Fibroblast of mammary gland (primary cell): ENCODE results near the gene TAS2R39.

Source experiments
- DNase-seq: peaks from one replicate; pipeline ENCODE4 v3.0.0-alpha.2; 2010; ENCODE audit warnings: low read depth
- H3K4me3 ChIP-seq: 2 replicates; pipeline ENCODE4 v1.5.1; 2011; ENCODE audit warnings: low read depth, mild to moderate bottlenecking, low read length, moderate library complexity; ENCODE audit not compliant: control insufficient read depth
- TF ChIP-seq, protein P1 (sequence below): conservative IDR thresholded peaks from 2 replicates; pipeline ENCODE4 v1.5.1; 2011; ENCODE audit warnings: low read depth, low read length, inconsistent platforms; ENCODE audit not compliant: control insufficient read depth, insufficient read depth

Gene TAS2R39

DNA sequence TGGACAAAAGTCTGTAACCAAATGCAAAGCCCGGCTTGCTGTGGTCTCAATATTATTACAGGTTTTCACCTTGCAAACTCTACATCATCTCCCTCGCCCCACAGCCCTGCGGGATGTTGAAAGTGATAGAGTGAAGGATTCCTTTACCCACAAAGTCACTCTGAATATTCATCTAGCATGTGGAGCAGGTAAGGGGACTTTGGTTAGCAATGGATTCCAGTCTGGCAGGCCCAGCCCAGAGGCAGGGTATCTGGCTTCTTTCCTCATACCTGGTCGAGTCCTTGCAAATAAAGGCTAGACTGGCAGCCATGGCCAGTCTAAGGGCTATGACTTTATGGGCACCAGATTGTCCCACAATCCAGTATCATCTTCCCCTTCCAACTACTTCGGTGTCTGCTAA, 41.8 kb downstream of the TAS2R39 start:
- DNase-seq = no peak
- TF ChIP-seq, protein P1, sequence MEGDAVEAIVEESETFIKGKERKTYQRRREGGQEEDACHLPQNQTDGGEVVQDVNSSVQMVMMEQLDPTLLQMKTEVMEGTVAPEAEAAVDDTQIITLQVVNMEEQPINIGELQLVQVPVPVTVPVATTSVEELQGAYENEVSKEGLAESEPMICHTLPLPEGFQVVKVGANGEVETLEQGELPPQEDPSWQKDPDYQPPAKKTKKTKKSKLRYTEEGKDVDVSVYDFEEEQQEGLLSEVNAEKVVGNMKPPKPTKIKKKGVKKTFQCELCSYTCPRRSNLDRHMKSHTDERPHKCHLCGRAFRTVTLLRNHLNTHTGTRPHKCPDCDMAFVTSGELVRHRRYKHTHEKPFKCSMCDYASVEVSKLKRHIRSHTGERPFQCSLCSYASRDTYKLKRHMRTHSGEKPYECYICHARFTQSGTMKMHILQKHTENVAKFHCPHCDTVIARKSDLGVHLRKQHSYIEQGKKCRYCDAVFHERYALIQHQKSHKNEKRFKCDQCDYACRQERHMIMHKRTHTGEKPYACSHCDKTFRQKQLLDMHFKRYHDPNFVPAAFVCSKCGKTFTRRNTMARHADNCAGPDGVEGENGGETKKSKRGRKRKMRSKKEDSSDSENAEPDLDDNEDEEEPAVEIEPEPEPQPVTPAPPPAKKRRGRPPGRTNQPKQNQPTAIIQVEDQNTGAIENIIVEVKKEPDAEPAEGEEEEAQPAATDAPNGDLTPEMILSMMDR = no peak
- H3K4me3 ChIP-seq = no peak overlapping the region

DNA sequence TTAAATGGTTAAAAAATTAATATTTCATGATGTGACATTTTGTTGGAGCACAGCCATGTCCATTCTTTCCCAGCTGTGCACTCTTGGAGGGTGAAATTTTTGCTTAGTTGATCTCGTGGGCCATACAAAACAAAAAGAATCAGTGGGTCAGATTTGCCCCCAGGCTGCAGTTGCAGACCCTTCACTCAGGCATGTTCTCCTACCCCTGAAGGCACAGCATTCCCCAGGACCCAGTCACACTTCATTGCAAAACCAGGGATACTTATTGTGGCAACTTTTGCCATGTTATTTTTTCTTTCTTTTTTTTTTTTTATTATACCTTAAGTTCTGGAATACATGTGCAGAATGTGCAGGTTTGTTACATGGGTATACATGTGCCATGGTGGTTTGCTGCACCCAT, 44.6 kb downstream of the TAS2R39 start:
- no peak overlapping the region for H3K4me3 ChIP-seq
- no peak for DNase-seq
- TF ChIP-seq, protein P1 = no peak

DNA sequence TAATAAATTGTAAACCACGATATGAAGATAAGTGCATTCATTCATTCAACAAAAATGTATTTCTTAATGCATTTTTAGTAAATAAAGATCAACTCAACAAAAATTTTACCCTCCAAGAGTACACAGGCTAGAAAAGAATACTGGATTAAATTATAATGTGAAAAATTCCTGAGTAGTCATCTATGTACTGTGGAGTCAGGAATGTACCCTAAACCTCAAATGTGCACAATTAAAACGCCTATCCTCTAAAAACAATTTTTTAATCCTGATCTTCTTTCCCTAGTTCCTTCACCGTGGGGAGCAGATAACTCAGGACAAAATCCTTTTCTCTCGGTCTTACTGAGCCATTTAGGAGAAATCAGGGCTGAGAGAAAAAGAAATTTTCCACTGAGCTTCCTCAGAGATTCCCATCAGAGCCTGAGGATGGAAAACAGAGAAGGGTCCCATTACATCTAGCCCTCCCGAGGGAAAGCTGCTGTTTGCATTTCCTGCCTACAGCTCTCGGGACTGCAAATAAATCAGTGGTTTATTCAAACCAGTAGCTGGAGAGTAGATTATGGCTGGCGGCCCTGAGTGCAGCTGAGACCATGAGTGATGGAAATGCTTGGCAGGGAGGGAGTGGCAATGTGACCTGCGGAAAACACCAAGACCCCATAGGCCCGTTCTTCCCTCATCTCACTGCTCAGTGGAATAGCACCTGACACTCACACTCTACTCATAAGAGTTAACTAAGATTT, 46.0 kb downstream of the TAS2R39 start:
- DNase-seq = no peak
- TF ChIP-seq, protein P1 = no peak
- H3K4me3 ChIP-seq = no peak overlapping the region

DNA sequence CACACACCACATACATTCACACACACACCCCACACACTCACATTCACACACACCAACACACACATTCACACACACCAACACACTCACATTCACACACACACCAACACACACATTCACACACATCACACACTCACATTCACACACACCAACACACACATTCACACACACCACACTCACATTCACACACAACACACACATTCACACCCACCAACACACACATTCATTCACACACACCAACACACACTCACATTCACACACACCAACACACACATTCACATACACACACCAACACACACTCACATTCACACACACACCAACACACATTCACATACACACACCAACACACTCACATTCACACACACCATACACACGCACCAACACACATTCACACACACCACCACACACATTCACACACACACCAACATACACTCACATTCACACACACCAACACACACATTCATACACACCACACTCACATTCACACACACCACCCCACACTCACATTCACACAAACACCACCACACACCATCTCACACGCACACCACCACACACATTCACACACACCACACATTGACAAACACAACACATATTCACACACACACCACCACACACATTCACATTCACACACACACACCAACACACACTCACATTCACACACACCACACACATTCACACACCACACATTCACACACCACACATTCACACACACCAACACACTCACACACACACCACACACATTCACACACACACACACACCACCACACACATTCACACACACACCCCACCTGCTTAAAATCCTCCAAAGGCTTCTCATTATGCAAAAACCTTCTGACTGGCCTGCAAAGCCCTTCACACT, 47.6 kb downstream of the TAS2R39 start:
- no peak overlapping the region for H3K4me3 ChIP-seq
- no peak for DNase-seq
- TF ChIP-seq, protein P1 = no peak
